ENCODE measurements around the gene PCGF1. TPM values are rescaled to one million over a fixed set of nuclear protein-coding genes. Genes with fewer than 3 reads are reported as not detected.

PCGF1 gene
- total and polyA plus RNA-seq, 7 donors = 14.3 to 60.3 (median 25.6) TPM

- ATAC-seq (no peak), DNase-seq (no peak)
- H3K36me3 ChIP-seq (ENCODE audit: insufficient read depth in 1 of 2, low read depth in 1 of 2) = peaks cover 2 to 50% of the 10 kb centered on the region in 2 donors
- peak overlapping the region; percentile 98 for H3K4me3 ChIP-seq
- intact Hi-C loops (cut with DNase I) = loop anchor here in 1 of 2 donors (5.0 kb wide), 1 partner anchor 106 kb away; no protein-coding TSS in a partner anchor
- H3K27ac ChIP-seq = peak overlapping the region; percentile 91
- H3K4me1 ChIP-seq = peaks cover 22% of the 10 kb centered on the region
- H3K27me3 ChIP-seq (ENCODE audit: insufficient read depth in 3 of 3, low read length in 2 of 3) = no peaks in the 10 kb centered on the region
- WGBS, 3 donors = 53 to 69% (median 54%) methylated on average over 3 of the region's 3 CpGs
- no peak for TF ChIP-seq CTCF (IDR thresholded peaks at IDR 0.05)
- H3K9me3 ChIP-seq = no peaks in the 10 kb centered on the region
These were observed 26.1 kb downstream of the PCGF1 start for GRCh38 chr2:74481431-74481830.

- Histone ChIP-seq H3K36me3 (ENCODE audit: insufficient read depth in 1 of 2, low read depth in 1 of 2) (peaks cover 2 to 53% of the 10 kb centered on the region in 2 donors), H3K4me3 (no peak overlapping the region), H3K27me3 (ENCODE audit: insufficient read depth in 3 of 3, low read length in 2 of 3) (no peaks in the 10 kb centered on the region), H3K4me1 (peaks cover 18% of the 10 kb centered on the region), H3K9me3 (no peaks in the 10 kb centered on the region), H3K27ac (no peak overlapping the region)
- TF ChIP-seq CTCF (IDR thresholded peaks at IDR 0.05) = no peak
- 84 to 87% (median 85%) methylated on average over 5 of the region's 5 CpGs for WGBS, 3 donors
- intact Hi-C loops (cut with DNase I) = no loop called here
- ATAC-seq (no peak), DNase-seq (no peak)
These were observed 32.6 kb downstream of the PCGF1 start for GRCh38 chr2:74474899-74475298.

- H3K9me3 ChIP-seq = no peaks in the 10 kb centered on the region
- TF ChIP-seq CTCF (IDR thresholded peaks at IDR 0.05) = no peak
- peaks cover 18% of the 10 kb centered on the region for H3K4me1 ChIP-seq
- DNase-seq (no peak), ATAC-seq (no peak)
- intact Hi-C loops (cut with DNase I) = no loop called here
- 84 to 94% (median 91%) methylated on average over 6 of the region's 6 CpGs for WGBS, 3 donors
- no peak overlapping the region for H3K27ac ChIP-seq
- H3K27me3 ChIP-seq (ENCODE audit: insufficient read depth in 3 of 3, low read length in 2 of 3) = no peaks in the 10 kb centered on the region
- H3K4me3 ChIP-seq = no peak overlapping the region
- peaks cover 2 to 49% of the 10 kb centered on the region in 2 donors for H3K36me3 ChIP-seq (ENCODE audit: insufficient read depth in 1 of 2, low read depth in 1 of 2)
These were observed 33.0 kb downstream of the PCGF1 start for GRCh38 chr2:74474481-74474880.

GRCh38 chr2:74472945-74473258, 34.6 kb downstream of the PCGF1 start:
- ATAC-seq = peak; percentile 6 to 16 (median 14)
- Histone ChIP-seq H3K4me1 (peaks cover 18% of the 10 kb centered on the region), H3K9me3 (no peaks in the 10 kb centered on the region), H3K27ac (peak overlapping the region; percentile 94), H3K4me3 (peak overlapping the region; percentile 99), H3K36me3 (ENCODE audit: insufficient read depth in 1 of 2, low read depth in 1 of 2) (peaks cover 2 to 36% of the 10 kb centered on the region in 2 donors), H3K27me3 (ENCODE audit: insufficient read depth in 3 of 3, low read length in 2 of 3) (no peaks in the 10 kb centered on the region)
- 5 to 11% (median 10%) methylated on average over 7 of the region's 7 CpGs for WGBS, 3 donors
- TF ChIP-seq CTCF (IDR thresholded peaks at IDR 0.05) = no peak
- no peak for DNase-seq
- intact Hi-C loops (cut with DNase I) = no loop called here

Data from psoas muscle (tissue), 8 donors.